HepG2 (cell line): ENCODE results near the gene ACP1. TPM values are rescaled to one million over a fixed set of nuclear protein-coding genes. Genes with fewer than 3 reads are reported as not detected.

Experiments used
- BCL3 ChIP-seq: sonication (generic); formaldehyde crosslinking; IDR thresholded peaks from 2 replicates; pipeline ENCODE4 v1.5.1; 2020; ENCODE audit warnings: mild to moderate bottlenecking, missing genetic modification reagents, moderate library complexity
- CBX5 ChIP-seq: sonication (generic); formaldehyde crosslinking; IDR thresholded peaks from 2 replicates; pipeline ENCODE4 v1.4.0; 2020; ENCODE audit warnings: missing genetic modification reagents, borderline replicate concordance
- FOXO4 ChIP-seq: sonication (generic); formaldehyde crosslinking; conservative IDR thresholded peaks from 2 replicates; pipeline ENCODE4 v1.8.1; 2023; ENCODE audit warnings: missing genetic modification reagents
- GABPB1 ChIP-seq: IDR thresholded peaks from 2 replicates; pipeline ENCODE4 v1.6.1; 2016; ENCODE audit warnings: mild to moderate bottlenecking, missing genetic modification reagents, moderate library complexity, missing compliant biosample characterization
- KLF16 ChIP-seq, 2 experiments: sonication (generic) in 1 of 2; formaldehyde crosslinking in 1 of 2; IDR thresholded peaks; 2 replicates each; pipeline versions ENCODE4 v1.6.1 to v1.8.0; 2016 to 2023; ENCODE audit warnings: missing genetic modification reagents in 2 of 2, missing compliant biosample characterization in 1 of 2
- KLF6 ChIP-seq: IDR thresholded peaks from 2 replicates; pipeline ENCODE4 v1.8.0; 2016; ENCODE audit warnings: missing biosample characterization, missing genetic modification reagents
- MAX ChIP-seq: IDR thresholded peaks from 2 replicates; pipeline ENCODE4 v1.6.1; 2012; ENCODE audit warnings: inconsistent platforms
- MEF2D ChIP-seq: sonication (generic); formaldehyde crosslinking; IDR thresholded peaks from 2 replicates; pipeline ENCODE4 v1.5.1; 2020; ENCODE audit warnings: mild to moderate bottlenecking, missing genetic modification reagents
- MTF2 ChIP-seq: sonication (generic); formaldehyde crosslinking; IDR thresholded peaks from 2 replicates; pipeline ENCODE4 v1.5.0; 2020; ENCODE audit warnings: missing genetic modification reagents, borderline replicate concordance
- NRL ChIP-seq: sonication (generic); formaldehyde crosslinking; IDR thresholded peaks from 2 replicates; pipeline ENCODE4 v1.5.0; 2020; ENCODE audit warnings: missing genetic modification reagents, mild to moderate bottlenecking, moderate library complexity, borderline replicate concordance
- RFXANK ChIP-seq: IDR thresholded peaks from 2 replicates; pipeline ENCODE4 v1.6.1; 2016
- TMF1 ChIP-seq: sonication (generic); formaldehyde crosslinking; IDR thresholded peaks from 2 replicates; pipeline ENCODE4 v1.8.1; 2022; ENCODE audit warnings: low read depth, missing genetic modification reagents
- ZNF10 ChIP-seq: sonication (generic); formaldehyde crosslinking; IDR thresholded peaks from 2 replicates; pipeline ENCODE4 v1.4.0; 2020; ENCODE audit warnings: mild to moderate bottlenecking, low read depth, missing genetic modification reagents, borderline replicate concordance
- ZNF124 ChIP-seq: sonication (generic); formaldehyde crosslinking; IDR thresholded peaks from 2 replicates; pipeline ENCODE4 v1.4.0; 2020; ENCODE audit warnings: missing genetic modification reagents
- ZNF274 ChIP-seq: sonication (generic); formaldehyde crosslinking; IDR thresholded peaks from 2 replicates; pipeline ENCODE4 v1.5.1; 2020; ENCODE audit warnings: mild to moderate bottlenecking, missing genetic modification reagents
- ZNF281 ChIP-seq: sonication (generic); formaldehyde crosslinking; IDR thresholded peaks from 2 replicates; pipeline ENCODE4 v1.4.0; 2020; ENCODE audit warnings: missing genetic modification reagents, borderline replicate concordance
- ZNF333 ChIP-seq: sonication (generic); formaldehyde crosslinking; IDR thresholded peaks from 2 replicates; pipeline ENCODE4 v1.4.0; 2020; ENCODE audit warnings: mild to moderate bottlenecking, missing genetic modification reagents, borderline replicate concordance
- ZNF414 ChIP-seq: sonication (generic); formaldehyde crosslinking; IDR thresholded peaks from 2 replicates; pipeline ENCODE4 v1.5.0; 2020; ENCODE audit warnings: missing genetic modification reagents
- ZNF788 ChIP-seq: sonication (generic); formaldehyde crosslinking; IDR thresholded peaks from 2 replicates; pipeline ENCODE4 v1.5.0; 2020; ENCODE audit warnings: mild to moderate bottlenecking, missing genetic modification reagents, borderline replicate concordance
- ZNF800 ChIP-seq: sonication (generic); formaldehyde crosslinking; IDR thresholded peaks from 2 replicates; pipeline ENCODE4 v1.4.0; 2020; ENCODE audit warnings: missing genetic modification reagents
- polyA plus RNA-seq, 8 experiments: library from polyadenylated mRNA; depleted of rRNA in 3 of 8; stranded (reverse) in 7 of 8; unstranded in 1 of 8; fragments of >200 nt; fragmentation: Illumina TruSeq in 4 of 8; extraction: Trizol in 4 of 8; gene quantifications; 2 replicates each; pipeline versions ENCODE4 v1.2.1 to v1.2.3, GENCODE V29; 2011 to 2016; ENCODE audit warnings: low read depth in 4 of 8, missing spikeins in 1 of 8, mixed read lengths in 1 of 8; ENCODE audit not compliant: insufficient read depth in 1 of 8
- total RNA-seq, 5 experiments: library from RNA; depleted of rRNA; stranded (reverse); fragments of >200 nt; fragmentation: Illumina TruSeq; extraction: Trizol; gene quantifications; 2 replicates each; pipeline ENCODE4 v1.2.3, GENCODE V29; 2016; ENCODE audit warnings: low read depth in 1 of 5

The ACP1 gene
- total and polyA plus RNA-seq, 2 of the 13 experiments (the other 11 are each of a cell fraction or from before 2014, with no cell fraction given), result 246 to 348 TPM

GRCh38 chr2:289362-290089, 24.8 kb downstream of the ACP1 start (continued):
- TF ChIP-seq BCL3 (0 out of 2 replicates have a peak, but pooled peaks have one; percentile 54), ZNF788 (CRISPR knock-in tag) (peak; percentile 33; the same call in 1 of the 2 replicates), MTF2 (CRISPR knock-in tag) (0 out of 2 replicates have a peak, but pooled peaks have one; percentile 18), ZNF414 (CRISPR knock-in tag) (0 out of 2 replicates have a peak, but pooled peaks have one; percentile 67), RFXANK (CRISPR knock-in tag) (no peak), KLF16 (CRISPR knock-in tag; IDR thresholded peaks at IDR 0.05) (peak in 1 of 2 experiments; percentile 55; a peak in 1 of 4 replicates), ZNF800 (peak; percentile 97), CBX5 (CRISPR knock-in tag) (0 out of 2 replicates have a peak, but pooled peaks have one; percentile 47), GABPB1 (CRISPR knock-in tag) (peak; percentile 70), FOXO4 (no peak), ZNF333 (CRISPR knock-in tag) (no peak), ZNF281 (CRISPR knock-in tag) (no peak), KLF6 (CRISPR knock-in tag) (0 out of 2 replicates have a peak, but pooled peaks have one; percentile 26), NRL (CRISPR knock-in tag) (peak; percentile 67), MAX (peak; percentile 81), TMF1 (CRISPR knock-in tag) (no peak), MEF2D (CRISPR knock-in tag) (peak; percentile 11; the same call in 1 of the 2 replicates), ZNF10 (no peak), ZNF274 (CRISPR knock-in tag) (peak; percentile 54; the same call in 1 of the 2 replicates), ZNF124 (CRISPR knock-in tag) (0 out of 2 replicates have a peak, but pooled peaks have one; percentile 16)
